ENCODE data around the gene RASGRF2.

- TF ChIP-seq, protein P1, sequence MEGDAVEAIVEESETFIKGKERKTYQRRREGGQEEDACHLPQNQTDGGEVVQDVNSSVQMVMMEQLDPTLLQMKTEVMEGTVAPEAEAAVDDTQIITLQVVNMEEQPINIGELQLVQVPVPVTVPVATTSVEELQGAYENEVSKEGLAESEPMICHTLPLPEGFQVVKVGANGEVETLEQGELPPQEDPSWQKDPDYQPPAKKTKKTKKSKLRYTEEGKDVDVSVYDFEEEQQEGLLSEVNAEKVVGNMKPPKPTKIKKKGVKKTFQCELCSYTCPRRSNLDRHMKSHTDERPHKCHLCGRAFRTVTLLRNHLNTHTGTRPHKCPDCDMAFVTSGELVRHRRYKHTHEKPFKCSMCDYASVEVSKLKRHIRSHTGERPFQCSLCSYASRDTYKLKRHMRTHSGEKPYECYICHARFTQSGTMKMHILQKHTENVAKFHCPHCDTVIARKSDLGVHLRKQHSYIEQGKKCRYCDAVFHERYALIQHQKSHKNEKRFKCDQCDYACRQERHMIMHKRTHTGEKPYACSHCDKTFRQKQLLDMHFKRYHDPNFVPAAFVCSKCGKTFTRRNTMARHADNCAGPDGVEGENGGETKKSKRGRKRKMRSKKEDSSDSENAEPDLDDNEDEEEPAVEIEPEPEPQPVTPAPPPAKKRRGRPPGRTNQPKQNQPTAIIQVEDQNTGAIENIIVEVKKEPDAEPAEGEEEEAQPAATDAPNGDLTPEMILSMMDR (IDR thresholded peaks at IDR 0.05): no peak
- TF ChIP-seq ZFX (IDR thresholded peaks at IDR 0.05; ENCODE audit: borderline replicate concordance): no peak
Measured at GRCh38 chr5:80973027-80973426, 12.9 kb downstream of the RASGRF2 start.
